RWPE2 (cell line): ENCODE measurements around the gene SPATA6L.
A peak's percentile ranks its signal among the peaks of the same experiment; 100 is the strongest.
"Not testable (repeated sequence)": the region's sequence is repeated elsewhere in the genome, so short reads cannot be mapped to it uniquely, and the experiment has no call there.

ENCODE experiments used
- ATAC-seq: fragments of 200-7000 bp; cut with Tn5 transposase; 3 replicates; pipeline ENCODE4 v1.9.1; 2021; ENCODE audit warnings: low read depth
- DNase-seq: peaks from one replicate; pipeline ENCODE4 v3.0.0-alpha.2; 2020; ENCODE audit warnings: low spot score
- H3K27ac ChIP-seq: fragments of 450-650 bp; 2 replicates; pipeline ENCODE4 v1.5.1; 2017; ENCODE audit warnings: mild to moderate bottlenecking; ENCODE audit not compliant: poor library complexity, severe bottlenecking
- H3K27me3 ChIP-seq: fragments of 250-450 bp; sonication (Bioruptor Pico); 2 replicates; pipeline ENCODE4 v1.5.1; 2021; ENCODE audit warnings: mild to moderate bottlenecking, moderate library complexity; ENCODE audit not compliant: insufficient read depth, poor library complexity, severe bottlenecking
- H3K36me3 ChIP-seq: fragments of 250-450 bp; sonication (Bioruptor Pico); 2 replicates; pipeline ENCODE4 v1.5.1; 2020; ENCODE audit warnings: low read depth, mild to moderate bottlenecking, moderate library complexity
- H3K4me1 ChIP-seq: fragments of 250-450 bp; sonication (Bioruptor Pico); 2 replicates; pipeline ENCODE4 v1.5.1; 2021; ENCODE audit warnings: mild to moderate bottlenecking, moderate library complexity; ENCODE audit not compliant: insufficient read depth, poor library complexity, severe bottlenecking
- H3K4me3 ChIP-seq: fragments of 250-450 bp; sonication (Bioruptor Pico); 2 replicates; pipeline ENCODE4 v1.5.1; 2021; ENCODE audit warnings: mild to moderate bottlenecking, moderate library complexity; ENCODE audit not compliant: severe bottlenecking
- H3K9me3 ChIP-seq: fragments of 250-450 bp; sonication (Bioruptor Pico); 2 replicates; pipeline ENCODE4 v1.5.1; 2021; ENCODE audit warnings: mild to moderate bottlenecking, moderate library complexity; ENCODE audit not compliant: severe bottlenecking
- CTCF ChIP-seq: fragments of 450-650 bp; IDR thresholded peaks from one replicate; pipeline ENCODE4 v1.5.1; 2017; ENCODE audit warnings: mild to moderate bottlenecking, moderate library complexity; ENCODE audit not compliant: poor library complexity, severe bottlenecking

The SPATA6L gene

GRCh38 chr9:4661611-4662010 is 4.7 kb downstream of the SPATA6L start:
- TF ChIP-seq CTCF: no peak
- DNase-seq (no peak), ATAC-seq (no peak; the same call in 2 of the 3 replicates)
- H3K4me3 ChIP-seq: peak overlapping the region; percentile 73
- no peaks in the 10 kb centered on the region for H3K9me3 ChIP-seq
- H3K4me1 ChIP-seq: peaks cover 38% of the 10 kb centered on the region
- no peaks in the 10 kb centered on the region for H3K27me3 ChIP-seq
- H3K27ac ChIP-seq: peak overlapping the region; percentile 19
- H3K36me3 ChIP-seq: no peaks in the 10 kb centered on the region

GRCh38 chr9:4661165-4661564 is 5.1 kb downstream of the SPATA6L start:
- H3K36me3 ChIP-seq: no peaks in the 10 kb centered on the region
- no peak for DNase-seq
- H3K9me3 ChIP-seq: no peaks in the 10 kb centered on the region
- peak overlapping the region; percentile 19 for H3K27ac ChIP-seq
- peaks cover 38% of the 10 kb centered on the region for H3K4me1 ChIP-seq
- H3K4me3 ChIP-seq: no peak overlapping the region
- ATAC-seq: no peak
- TF ChIP-seq CTCF: no peak
- H3K27me3 ChIP-seq: no peaks in the 10 kb centered on the region

- H3K4me1 ChIP-seq: peaks cover 33% of the 10 kb centered on the region
- H3K27ac ChIP-seq, DNase-seq, ATAC-seq, H3K36me3 ChIP-seq, H3K4me3 ChIP-seq, H3K27me3 ChIP-seq, H3K9me3 ChIP-seq: not testable (repeated sequence)
Measured at GRCh38 chr9:4660665-4661064, 5.6 kb downstream of the SPATA6L start.

- Histone ChIP-seq H3K27ac (no peak overlapping the region), H3K4me3 (no peak overlapping the region), H3K27me3 (no peaks in the 10 kb centered on the region), H3K9me3 (no peaks in the 10 kb centered on the region), H3K36me3 (no peaks in the 10 kb centered on the region), H3K4me1 (peaks cover 5% of the 10 kb centered on the region)
- TF ChIP-seq CTCF: no peak
- ATAC-seq: no peak
- DNase-seq: no peak
Measured at GRCh38 chr9:4657426-4658159, 8.7 kb downstream of the SPATA6L start.

- no peak for TF ChIP-seq CTCF
- Histone ChIP-seq H3K27ac (no peak overlapping the region), H3K4me1 (peaks cover 5% of the 10 kb centered on the region), H3K36me3 (no peaks in the 10 kb centered on the region), H3K4me3 (no peak overlapping the region), H3K9me3 (no peaks in the 10 kb centered on the region), H3K27me3 (no peaks in the 10 kb centered on the region)
- ATAC-seq (no peak), DNase-seq (no peak)
Measured at GRCh38 chr9:4656621-4657020, 9.7 kb downstream of the SPATA6L start.

- not testable (repeated sequence) for DNase-seq, H3K4me1 ChIP-seq, H3K9me3 ChIP-seq, H3K36me3 ChIP-seq, H3K27ac ChIP-seq, ATAC-seq, H3K27me3 ChIP-seq, H3K4me3 ChIP-seq
Measured at GRCh38 chr9:4656196-4656595, 10.1 kb downstream of the SPATA6L start.
